Embryonic facial prominence (tissue), 1 donor: Measurements from ENCODE around the gene NRARP.
"Not testable (repeated sequence)": the region's sequence is repeated elsewhere in the genome, so short reads cannot be mapped to it uniquely, and the experiment has no call there.

Source experiments
- DNase-seq: peaks from one replicate; pipeline ENCODE4 v3.0.0-alpha.2; 2016; ENCODE audit errors: extremely low spot score

The NRARP gene, protein sequence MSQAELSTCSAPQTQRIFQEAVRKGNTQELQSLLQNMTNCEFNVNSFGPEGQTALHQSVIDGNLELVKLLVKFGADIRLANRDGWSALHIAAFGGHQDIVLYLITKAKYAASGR

DNA sequence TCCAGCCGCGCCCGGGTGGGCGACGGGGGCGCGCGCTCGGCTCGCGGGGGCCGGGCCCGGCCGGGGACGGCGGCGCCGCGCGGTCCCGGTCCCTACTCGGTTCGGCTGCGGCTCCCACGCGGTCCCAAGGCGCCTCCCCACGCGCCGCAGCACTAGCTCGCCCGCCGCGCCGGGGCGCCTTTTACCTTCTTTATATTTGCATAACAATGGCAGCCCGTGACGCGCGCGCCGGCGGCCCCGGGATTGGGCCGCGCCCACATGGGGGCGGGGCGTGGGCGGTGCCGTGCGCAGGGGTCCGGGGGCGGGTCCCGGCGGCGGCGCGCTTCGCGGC lies at the start of gene NRARP:
NRARP (minus strand) TSS at position 154 of the 331 bp plus-strand sequence. CDS start 343 bp downstream, outside the sequence.
- DNase-seq, result peak; percentile 64

DNA sequence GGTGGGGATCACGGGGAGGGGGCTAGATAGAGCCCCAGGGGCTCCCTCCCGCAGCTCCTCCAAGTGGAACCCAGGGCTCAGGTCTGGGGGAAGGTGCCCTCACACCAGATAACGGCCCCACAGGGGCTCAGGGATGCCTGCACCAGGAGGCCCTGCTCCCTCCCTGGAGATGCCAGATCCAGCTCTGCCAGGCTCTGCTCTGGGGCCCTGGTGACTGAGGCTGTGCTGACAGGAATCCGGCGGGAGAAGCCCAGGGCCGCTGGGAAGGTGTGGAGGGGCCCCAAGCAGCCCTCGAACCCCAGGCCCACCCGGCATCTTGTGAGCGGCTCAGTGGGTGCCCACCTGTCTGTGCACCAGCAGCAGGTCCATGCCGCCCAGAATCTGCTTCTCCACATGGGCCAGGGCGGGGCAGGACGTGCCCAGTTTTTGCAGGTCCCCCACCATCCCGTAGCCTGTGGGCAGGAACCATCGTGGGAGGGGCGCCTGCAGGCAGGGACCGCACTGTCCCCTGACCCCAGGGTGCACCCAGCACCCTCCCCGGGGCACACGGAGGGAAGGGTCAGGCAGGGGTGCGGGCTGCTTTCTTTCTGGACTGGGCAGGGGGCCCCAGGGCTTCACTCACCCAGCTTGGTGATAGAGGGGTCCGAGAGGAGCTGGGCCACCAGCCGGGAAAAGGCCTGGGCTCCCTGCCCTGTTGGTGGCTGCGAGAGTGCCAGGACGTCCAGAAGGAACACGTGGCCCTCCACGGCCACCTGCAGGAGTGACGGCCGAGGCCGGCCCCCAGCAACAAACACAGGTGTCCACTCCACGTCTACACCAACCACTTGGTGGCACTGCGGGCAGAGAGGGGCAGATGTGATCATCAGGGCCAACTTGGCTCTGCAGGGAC lies 48.9 kb upstream of the NRARP start:
- DNase-seq, result no peak

DNA sequence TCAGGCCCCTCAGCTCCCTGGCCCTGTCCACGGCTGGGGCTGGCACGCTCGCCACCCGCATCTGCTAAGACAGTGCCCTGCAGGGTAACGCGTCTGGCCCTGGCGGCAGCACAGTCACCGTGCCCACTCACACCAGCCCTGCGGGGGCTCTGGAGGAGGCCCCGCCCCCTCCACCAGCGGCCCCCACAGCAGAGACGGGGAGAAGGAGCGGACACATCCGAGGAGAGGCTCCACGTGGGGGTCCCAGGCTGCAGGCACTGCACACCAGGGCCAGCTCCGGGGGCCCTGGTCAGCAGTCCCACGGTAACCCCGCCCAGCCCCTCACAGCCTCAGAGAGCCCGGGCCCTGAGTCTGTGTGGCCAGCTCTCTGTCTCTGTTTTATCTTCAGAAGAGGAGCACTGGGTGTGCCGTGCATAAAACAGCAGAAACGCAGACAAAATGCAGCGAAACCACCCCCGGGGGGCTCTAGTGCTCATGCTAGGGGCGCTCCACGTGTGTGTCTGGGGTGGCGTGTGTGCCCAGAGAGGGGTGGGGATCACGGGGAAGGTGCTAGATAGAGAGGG lies 47.5 kb upstream of the NRARP start:
- no peak for DNase-seq

DNA sequence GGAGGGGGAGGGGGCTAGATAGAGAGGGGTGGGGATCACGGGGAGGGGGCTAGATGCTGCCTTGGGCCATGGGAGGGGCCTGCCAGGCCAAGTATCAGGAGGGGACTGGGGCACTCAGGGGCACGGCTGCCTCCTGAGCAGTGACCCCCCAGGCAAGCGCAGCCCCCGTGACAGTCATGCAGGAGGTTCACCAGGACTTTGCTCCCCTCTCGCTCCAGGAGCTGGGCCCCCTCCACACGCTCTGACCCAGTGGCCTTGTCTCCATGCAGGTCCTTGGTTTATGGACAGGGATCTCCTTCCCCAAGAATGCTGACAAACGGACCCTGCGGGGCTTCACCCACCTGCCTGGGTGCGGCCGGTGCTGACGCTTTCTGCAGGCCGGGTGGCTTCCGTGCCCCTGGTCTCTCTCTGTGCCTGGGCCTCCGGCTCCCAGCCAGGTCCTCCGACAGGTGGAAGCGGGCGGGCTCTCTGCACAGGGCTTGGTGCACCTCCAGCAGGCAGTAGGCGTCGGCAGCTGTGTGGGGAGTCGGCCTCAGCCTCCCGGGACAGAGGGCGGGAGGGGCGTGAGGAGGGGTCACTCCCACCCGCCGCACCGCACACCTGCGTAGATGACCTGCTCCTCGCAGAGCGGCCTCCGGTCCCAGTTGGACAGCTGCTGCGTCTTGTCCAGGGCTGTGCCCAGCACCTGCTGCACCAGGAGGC lies 46.8 kb upstream of the NRARP start:
- no peak for DNase-seq

DNA sequence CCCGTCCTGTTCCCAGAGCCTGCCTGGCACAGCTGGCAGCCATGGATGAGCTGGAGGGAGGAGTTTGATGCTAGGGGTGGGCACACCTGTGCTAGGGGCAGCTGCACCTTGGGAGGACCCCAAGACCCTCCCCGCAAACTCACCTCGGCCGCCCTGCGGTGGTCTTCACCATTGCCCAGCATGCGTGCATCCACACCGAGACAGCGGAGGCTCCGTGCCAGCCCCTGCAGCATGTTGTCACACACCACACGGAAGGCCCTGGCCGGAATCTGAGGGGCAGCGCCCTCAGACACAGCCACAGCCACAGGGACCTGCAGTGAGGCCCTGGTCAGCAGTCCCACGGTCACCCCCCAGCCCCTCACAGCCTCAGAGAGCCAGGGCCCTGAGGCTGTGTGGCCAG lies 45.9 kb upstream of the NRARP start:
- no peak for DNase-seq

DNA sequence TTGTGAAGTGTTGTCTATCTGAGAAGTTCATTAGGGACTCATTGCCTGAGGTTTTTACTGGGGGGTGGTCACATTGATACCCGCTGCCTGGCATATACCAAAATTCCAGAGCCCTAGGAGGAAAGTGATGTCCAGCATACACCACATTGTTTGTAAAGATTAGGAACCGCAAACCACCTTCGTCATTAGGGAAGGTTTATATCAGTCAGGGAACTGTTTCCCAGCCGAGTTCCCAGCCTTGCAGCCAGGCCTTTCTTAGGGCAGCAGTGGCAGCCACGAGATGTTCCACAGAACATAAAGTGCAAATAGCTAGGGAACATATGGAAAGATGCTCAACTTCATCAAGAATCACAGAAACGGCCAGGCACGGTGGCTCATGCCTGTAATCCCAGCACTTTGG lies 40.4 kb upstream of the NRARP start:
- DNase-seq, result no peak

DNA sequence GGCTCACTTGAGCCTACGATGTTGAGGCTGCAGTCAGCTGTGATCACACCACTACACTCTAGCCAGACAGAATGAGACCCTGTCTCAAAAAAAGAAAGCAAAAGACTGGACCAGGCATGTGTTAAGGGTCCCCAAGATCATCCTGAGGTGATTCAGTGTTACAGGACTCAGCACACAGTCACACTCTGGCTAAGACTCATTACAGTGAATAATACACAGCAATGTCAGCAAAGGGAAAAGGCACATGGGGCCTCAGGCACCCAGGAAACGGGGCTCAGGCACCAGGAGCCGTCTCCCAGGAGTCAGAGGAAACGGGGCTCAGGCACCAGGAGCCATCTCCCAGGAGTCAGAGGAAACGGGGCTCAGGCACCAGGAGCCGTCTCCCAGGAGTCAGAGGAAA lies 39.2 kb upstream of the NRARP start:
- no peak for DNase-seq

DNA sequence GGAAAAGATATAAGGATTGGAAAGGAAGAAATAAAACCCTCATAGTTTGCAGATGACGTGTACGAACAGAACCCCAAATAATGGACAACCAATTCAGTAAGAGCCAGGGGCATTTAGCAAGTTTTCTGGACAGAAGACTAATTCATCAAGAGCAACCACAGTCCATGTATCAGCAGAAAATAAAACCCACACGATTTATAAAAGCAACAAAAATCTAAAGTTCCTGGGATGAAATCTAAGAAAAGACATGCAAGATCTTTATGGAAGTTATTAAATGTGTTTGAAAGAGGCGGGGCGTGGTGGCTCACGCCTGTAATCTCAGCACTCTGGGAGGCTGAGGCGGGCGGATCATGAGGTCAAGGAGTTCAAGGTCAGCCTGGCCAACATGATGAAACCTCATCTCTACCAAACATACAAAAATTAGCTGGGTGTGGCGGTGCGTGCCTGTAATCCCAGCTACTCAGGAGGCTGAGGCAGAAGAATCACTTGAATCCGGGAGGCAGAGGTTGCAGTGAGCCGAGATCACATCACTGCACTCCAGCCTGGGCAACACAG lies 37.9 kb upstream of the NRARP start:
- not testable (repeated sequence) for DNase-seq

DNA sequence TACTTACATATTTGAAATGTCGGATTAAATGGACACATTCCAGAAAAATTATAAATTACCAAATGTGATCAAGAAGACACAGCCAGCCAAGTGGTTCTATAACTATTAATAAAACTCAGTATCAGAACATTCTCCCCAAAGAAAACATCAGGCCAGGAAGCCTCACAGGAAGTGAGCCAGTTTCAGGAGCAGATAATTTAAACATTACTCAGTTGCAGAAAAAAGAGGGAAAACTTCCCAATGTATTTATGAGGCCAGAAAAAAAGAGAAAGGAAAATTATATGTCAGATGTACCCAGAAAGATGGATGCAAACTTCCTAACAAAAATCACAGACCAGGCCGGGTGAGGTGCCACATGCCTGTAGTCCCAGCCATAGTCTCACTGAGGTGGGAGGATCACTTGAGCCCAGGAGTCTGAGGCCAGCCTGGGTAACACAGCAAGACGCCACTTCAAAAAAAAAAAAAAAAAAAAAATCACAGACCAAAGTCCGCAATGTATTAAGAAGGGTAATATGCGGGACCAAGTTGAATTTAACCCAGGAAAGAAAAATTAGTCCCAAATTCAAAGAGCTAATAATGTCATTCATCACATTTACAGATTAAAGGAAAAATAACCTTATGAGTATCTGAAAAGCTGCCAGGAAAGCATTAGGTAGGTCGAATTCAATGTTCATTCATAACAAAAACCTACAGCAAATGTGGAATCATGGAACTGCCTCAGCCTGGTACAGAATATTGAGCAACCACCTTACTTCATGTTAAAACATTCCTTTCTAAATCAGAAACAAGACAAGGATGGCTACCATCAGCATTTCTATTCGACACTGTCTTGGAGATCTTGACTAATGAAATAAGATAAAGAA lies 37.2 kb upstream of the NRARP start:
- no peak for DNase-seq

DNA sequence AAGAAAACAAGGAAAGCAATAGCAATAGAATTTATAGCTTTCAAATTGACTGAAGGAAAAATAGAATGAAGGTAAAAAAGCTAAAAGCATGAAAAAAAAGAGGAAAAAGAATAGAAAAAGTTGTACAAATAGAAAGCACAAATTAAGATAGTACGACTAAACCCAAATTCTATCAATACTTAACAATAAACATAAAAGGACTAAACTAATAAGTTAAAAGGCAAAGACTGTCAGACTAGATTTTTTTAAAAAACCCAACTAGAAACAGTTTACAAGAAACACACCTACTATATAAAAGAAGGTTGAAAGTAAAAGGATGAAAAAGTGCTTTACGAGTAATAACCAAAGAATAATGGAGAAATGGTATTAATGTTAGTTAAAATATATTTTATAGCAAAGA lies 34.7 kb upstream of the NRARP start:
- no peak for DNase-seq

DNA sequence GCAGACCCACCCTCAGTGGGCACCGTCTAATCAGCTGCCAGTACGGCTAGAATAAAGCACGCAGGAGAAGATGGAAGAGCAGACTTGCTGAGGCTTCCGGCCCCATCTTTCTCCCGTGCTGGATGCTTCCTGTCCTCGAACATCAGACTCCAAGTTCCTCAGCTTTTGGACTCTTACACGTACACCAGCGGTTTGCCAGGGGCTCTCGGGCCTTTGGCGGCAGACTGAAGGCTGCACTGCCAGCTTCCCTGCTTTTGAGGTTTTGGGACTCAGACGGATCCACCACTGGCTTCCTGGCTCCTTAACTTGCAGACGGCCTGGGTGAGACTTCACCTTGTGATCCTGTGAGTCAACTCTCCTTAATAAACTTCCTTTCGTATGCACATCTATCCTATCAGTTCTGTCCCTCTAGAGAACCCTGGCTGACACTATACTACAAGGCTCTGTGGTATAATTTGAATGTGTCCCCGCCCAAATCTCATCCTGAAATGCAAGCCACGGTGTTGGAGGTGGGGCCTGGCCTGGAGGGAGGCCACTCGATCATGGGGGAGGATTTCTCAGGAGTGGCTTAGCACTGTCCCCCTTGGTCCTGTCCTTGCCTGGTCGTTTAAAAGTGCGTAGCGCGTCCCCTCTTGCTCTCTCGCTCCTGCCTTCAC lies 31.1 kb upstream of the NRARP start:
- DNase-seq, result no peak

DNA sequence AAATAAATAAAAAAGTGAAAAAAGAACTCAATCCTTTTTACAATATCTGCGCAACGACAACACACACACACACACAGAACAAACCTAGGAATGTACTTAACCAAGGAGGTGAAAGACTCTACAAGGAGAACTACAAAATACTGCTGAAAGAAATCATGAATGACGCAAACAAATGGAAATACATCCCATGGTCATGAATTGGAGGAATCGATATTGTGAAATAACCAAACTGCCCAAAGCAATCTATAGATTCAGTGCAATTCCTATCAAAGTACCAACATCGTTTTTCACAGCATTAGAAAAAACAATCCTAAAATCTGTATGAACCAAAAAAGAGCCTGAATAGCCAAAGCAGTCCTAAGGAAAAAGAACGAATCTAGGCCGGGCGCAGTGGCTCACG lies 29.9 kb upstream of the NRARP start:
- DNase-seq, result no peak

DNA sequence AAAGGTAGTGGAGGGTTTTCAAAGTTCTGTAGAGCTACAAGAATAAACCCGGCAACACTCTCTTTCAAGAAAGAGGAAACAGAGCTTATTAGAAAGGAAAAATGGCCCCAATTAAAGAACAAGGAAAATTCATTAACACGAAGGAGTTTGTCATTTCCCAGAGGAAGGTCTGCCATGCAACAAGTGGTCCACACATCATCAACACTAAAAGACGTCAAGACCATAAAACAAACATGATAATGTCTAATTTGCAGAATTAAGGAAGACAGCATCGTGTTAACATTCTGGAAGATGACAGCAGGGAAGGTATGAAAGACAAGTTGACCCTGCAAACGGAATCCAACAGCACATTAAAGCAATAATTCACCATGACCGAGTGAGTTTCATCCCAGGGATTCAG lies 28.6 kb upstream of the NRARP start:
- no peak for DNase-seq

DNA sequence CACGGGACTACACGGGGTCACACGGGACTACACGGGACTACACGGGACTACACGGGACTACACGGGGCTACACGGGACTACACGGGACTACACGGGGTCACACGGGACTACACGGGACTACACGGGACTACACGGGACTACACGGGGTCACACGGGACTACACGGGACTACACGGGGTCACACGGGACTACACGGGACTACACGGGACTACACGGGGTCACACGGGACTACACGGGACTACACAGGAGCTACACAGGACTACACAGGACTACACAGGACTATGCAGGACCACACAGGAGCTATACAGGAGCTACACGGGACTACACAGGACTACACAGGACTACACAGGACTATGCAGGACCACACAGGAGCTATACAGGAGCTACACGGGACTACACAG lies 27.5 kb upstream of the NRARP start:
- not testable (repeated sequence) for DNase-seq

DNA sequence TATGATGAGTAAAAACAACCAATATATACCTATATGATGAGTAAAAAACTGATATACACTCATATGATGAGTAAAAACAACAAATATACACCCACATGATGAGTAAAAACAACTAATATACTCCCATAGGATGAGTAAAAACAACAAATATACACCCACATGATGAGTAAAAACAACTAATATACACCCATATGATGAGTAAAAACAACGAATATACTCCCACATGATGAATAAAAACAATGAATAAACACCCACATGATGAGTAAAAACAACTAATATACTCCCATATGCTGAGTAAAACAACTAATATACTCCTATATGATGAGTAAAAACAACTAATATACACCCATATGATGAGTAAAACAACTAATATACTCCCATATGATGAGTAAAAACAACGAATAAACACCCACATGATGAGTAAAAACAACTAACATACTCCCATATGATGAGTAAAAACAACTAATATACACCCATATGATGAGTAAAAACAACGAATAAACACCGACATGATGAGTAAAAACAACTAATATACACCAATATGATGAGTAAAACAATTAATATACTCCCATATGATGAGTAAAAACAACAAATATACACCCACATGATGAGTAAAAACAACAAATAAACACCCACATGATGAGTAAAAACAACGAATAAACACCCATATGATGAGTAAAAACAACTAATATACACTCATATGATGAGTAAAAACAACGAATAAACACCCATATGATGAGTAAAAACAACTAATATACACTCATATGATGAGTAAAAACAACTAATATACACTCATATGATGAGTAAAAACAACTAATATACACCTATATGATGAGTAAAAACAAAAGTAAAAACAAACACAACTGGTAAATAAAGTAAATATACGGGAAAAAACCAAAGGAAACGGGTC lies 25.8 kb upstream of the NRARP start:
- not testable (repeated sequence) for DNase-seq

DNA sequence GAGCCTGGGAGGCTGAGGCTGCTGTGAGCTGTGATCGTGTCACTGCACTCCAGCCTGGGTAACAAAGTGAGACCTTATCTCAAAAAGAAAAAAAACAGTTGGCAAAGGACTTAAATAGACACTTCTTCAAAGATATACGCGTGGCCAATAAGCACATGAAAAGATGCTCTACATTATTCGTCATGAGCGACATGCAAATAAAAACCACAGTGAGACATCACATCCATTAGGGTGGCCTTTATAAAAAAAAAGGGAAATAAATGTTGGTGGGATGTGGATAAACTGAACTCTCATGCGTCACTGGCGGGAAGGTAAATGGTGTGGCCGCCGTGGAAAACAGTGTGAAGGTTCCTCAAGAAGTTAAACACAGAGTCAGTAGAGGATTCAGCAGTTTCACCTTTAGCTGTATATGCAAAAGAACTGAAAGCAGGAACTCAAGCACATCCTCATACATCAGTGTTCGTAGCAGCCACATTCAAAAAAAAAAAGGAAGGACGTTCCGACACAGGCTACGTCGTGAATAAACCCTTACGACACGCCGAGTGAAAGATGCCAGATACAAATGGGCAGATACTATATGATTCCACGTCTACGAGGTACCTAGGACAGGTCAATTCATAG lies 24.5 kb upstream of the NRARP start:
- no peak for DNase-seq

DNA sequence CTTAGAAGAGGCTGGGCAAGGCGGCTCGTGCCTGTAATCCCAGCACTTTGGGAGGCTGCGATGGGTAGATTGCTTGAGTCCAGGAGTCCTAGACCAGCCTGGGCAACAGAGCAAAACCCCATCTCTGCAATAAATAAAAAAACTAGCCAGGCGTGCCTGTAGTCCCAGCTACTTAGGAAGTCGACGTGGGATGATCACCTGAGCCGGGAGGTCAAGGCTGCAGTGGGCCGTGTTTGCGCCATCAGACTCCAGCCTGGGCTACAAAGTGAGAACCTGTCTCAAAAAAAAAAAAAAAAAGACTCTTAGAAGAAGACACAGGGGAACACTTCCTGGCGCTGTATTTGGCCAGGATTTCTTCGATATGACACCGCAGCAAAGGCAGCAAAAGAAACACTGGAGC lies 23.7 kb upstream of the NRARP start:
- no peak for DNase-seq

DNA sequence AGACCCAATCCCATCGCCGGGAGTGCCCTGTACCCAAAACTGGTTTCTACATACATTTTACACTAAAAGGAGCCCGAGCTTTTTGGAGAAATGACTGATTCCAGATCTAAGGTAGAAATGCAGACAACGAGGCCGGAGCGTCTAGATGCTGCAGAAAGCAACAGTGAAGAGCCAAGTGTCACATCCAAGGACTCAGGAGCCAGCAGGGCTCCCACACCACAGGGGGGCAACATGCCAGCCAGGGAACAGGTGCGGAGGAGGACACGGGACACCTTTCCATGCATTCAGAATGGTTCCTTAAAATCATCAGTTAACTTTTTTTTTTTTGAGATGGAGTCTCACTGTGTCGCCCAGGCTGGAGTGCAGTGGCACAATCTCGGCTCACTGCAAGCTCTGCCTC lies 23.1 kb upstream of the NRARP start:
- DNase-seq, result no peak
